Stimulated activated CD4-positive, alpha-beta T cell treated with anti-CD3 and anti-CD28 coated beads, TNF-alpha, amount 100 ng/mL, for 48 hours (primary cell): ENCODE measurements around the gene INSIG1.

ENCODE experiments used
- DNase-seq, 3 donors: peaks; one replicate each; pipeline ENCODE4 v3.0.0-alpha.2; 2020; ENCODE audit warnings: low read depth in 3 of 3

Gene INSIG1

DNA sequence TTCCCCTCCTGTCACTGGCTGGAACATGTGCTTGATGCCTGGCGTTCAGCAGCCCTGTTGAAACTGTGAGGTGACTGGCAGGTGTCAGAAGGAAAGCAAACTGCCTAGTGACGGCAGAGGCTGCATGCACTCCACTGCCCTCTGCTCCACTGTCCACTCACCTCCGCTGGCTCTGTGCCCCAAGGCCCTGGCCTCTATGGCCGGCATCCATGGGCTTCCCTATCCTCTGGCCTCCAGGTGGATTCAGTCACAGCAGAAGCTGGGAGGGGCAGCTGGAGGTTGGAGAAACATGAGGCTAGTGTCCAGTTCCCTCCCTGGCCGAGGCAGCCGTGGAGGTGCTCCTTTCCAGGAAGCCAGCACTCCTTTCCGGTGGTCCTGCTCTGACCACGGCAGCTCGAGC lies 31.2 kb upstream of the INSIG1 start:
- no peak for DNase-seq

DNA sequence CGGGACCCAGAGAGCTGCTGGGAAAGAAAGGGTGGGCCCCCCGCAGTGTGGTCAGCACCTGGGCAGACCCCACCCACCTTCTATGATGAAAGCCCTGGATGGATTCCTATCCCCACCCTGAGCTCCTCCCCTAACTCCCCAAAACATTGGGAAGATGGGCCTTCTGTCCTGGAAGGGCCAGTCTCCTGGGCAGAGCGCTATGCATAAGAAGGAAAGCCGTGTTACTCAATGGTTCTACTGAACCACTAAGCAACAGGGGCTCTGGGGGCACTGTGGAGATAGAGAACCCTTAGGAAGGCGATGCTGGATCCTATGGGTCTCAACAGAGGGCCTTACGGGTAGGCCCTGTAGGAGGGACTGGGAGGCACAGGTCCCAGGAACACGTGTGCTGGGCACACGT lies 30.7 kb upstream of the INSIG1 start:
- DNase-seq = no peak

DNA sequence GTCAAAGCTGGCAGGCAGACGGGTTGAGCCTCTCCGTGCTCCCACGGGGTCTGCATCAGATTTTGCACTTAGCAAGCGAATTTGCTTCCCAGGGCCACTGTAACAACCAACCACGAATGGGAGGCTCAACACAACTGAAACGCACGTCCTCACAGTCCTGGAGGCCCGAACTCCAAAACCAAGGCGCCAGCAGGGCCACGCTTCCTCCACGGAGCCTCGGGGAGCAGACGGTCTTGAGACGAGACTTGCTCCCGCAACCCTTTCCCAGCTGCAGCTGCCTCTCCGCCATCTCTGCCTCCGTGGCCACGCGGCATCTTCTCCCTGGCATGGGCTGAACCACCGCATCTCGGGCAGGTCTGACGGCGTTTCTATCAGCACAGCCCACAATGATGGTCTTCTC lies 30.2 kb upstream of the INSIG1 start:
- no peak for DNase-seq

DNA sequence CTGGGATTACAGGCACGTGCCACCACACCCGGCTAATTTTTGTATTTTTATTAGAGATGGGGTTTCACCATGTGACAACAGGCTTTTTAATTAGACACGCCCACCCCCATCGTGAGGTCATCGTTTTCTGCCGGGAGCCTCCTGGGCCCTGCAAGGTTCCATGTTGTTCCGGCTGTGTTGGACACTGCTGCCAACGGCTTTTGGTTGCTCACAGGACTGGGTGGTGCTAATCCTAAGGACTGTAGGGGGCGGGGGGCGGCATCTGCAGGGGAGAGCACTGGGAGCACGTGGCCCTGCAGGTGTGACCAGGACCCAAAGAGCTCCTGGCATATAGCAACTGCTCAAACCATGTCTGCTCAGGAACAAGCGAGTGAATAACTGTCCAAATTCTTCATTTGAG lies 29.5 kb upstream of the INSIG1 start:
- DNase-seq = no peak

DNA sequence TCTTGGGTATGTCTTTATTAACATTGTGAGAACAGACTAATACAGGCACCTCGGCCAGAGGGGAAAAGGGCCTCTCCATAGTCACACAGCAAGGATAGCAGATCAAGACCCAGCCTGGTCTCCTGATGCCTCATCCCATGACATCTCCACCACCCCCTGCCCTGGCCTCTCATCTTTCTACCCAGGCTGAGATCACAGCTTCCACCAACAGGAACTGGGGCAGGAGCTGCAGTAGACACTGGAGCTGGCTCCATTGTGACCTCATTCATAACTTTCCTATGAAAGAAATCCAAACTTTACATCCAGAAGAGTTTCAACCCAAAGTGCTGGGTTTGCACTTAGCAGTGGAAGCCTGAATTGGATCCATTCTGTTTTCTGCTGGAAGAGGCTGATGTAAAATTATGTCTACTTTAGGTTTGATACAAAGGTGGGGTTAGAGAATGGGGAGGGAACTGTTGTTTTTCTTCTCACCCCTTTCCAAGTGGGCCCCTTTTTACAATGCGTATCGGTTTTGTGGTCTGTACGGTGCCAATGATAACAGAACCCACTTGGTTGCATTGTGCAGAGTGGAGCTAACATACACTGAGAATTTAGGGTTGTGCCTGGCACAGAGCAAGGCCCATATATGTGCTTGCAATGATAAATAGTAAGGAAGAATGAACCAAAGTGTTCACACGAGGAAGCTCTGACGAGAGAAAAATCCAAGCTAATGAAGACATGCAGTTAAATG lies 28.6 kb upstream of the INSIG1 start:
- no peak for DNase-seq

DNA sequence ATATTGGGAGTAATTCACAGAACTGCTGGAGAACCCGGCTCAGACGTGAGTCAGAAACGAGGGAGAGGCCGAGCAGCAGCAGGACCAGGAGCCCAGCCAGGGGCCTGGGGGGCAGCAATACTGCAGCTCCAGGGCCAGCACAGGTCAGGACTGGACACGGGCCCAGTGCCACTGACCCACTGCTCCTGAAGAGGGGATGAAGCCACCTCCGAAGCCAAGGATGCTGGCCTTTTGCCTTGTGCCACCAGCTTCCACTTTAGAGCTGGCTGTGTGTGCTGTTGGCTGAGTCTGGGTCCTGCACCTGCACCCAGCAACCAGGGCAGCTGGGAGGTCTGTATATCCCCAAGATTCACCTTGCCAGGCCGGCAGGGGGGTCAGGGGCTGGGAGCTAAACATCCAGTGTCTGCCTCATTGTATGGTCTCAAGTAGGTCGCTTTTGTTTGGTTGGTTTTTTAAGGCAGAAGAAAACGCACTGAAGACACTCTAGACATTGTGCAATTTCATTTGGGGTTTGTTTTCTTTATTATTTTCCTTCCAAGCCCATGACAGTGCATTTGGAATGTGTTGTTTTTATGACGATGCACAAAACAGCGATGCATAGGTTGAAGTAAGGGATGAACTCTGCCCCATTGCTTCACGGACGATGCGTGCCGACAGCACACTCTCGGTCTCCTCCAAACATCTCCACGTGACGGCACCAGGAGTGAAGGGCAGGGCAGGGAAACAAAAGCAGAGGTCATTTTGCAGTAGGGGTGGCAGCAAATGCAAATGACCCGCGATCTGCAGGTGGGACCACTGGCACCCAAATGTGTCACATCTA lies 27.7 kb upstream of the INSIG1 start:
- DNase-seq = no peak

DNA sequence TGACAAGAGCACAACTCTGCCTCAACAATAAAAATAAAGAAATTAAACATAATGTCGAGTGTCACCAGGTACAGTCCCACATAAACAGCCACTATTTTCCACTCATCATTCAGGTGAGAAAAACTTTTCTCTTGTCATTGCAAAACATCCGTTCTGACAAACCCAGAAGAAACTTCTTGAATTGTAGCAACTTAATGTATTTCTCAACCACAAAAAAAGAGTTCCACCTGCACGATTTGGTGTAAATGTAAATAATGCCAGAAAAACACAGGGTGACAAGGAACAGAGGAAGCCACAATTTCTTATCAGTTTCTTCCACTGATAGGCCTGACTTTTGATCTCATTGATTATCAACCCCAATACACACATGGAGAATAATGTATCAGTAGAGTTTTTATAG lies 26.8 kb upstream of the INSIG1 start:
- DNase-seq = no peak

DNA sequence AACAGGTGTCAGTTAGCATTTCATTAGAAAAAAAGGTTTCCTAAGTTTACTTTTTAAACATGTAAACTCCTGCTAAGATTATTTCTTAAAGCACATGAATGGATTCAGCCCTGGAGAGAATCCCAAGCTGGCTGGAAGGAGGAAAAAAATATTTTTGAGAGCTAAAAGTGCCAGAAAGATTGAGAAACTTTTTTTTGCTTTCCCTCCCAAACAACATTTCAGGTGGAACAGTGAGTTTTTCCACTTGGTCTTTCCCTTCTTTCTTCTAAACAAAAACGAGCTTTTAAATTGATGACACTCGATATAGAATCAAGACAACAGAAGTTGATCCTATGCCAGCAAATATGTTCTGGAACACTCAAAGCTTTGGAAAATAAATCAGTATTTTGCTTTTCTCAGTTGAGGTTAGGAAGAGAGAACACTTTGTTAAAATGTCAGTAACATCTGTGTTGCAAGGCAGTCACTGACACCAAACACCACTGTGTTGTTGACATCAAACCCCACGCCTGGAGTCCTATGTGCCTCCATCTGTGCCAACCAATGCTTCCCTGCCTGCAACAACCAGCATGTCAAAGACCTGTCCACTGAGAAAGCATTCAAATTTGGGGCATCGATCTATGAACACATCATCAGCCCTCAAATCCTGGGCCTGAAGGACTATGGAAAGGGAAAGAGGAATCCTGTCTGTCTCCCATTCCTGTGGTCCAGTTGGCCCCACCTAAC lies 22.9 kb upstream of the INSIG1 start:
- no peak for DNase-seq

DNA sequence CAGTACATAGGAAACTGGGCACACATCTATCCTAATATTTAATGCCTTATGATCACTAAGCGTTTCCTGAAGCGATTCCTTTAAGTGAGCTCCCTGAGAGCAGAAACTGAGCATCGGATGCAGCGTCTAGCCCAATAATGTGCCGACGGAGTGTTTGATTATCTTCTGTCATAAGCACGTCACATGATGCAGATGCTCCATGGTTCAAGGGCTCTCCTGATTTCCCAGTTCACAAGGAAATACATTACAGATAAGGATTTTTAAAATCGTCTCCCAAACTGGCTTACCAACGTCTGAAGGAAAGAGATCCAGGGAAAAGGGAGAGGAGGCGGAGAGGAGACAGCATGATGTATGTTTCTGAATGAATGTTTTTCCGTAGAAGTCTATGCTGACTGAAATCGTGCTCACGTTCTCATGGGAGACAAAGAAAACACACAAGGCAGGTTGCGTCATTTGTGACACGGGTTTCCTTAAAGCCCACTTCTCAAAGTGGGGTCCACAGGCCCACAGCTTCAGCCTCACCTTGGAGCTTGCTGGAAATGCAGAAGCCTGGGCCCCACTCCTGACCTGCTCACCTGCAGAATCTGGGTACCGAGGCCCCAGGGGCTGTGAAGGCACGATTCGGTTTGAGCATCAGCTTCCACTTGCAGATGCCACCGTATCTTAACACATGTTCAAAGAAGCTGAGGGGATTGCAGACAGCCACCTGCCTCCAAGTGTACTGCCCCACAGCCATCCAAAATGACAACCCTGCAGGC lies 21.5 kb upstream of the INSIG1 start:
- no peak for DNase-seq

DNA sequence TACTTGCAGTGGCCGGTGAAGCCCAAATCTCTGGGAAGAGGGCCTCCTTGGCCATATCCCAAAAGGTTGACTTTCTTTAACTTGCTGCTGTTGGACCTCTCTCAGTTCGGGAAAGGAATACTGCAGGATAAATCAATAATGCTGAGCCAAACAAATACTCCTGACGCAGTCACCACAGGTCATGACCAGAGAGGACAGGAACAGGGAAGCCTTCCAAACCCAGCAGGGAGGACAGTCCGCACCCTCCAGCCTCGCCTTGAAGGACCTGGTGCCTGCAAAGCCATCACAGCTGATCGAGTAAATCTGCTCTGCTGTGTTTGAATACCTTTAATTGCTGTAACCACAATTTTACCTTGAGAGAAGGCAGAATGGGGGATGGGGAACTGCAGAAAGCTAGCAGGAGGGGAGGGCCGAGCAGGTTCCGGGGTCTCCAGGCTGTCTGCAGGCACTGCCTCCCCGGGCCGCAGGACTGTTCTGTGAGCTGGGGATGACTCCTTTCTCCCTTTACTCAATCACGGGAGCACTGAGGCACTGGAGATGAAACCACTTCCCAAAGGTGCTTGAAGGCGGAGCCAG lies 20.8 kb upstream of the INSIG1 start:
- no peak for DNase-seq

DNA sequence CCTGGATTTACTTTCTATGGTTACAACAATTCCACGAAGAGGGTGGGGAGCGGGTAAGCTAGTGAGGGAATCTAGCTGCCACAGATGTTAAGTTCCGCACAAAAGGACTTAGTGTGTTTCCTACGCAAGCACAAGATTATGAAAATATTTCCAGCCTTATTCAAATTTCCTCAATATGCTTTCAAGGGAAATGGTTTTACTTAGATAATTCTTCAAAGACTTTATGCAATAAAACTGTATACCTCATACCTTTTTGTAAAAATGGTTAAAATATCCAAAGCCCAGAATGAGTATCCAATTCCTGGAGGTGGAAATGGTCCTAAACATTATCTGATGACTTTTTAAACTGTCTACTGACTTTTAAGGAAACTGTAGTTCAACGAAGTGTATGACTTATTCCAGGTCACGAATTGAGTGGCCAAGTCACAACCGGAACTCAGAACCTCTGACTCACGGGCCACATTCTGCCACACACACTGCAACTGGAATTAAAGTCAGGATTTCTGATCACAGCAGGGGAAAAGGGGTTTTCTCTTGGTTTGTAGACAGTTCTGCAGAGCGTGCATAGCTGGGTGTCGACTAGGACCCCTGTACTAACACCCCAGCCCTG lies 20.2 kb upstream of the INSIG1 start:
- no peak for DNase-seq

DNA sequence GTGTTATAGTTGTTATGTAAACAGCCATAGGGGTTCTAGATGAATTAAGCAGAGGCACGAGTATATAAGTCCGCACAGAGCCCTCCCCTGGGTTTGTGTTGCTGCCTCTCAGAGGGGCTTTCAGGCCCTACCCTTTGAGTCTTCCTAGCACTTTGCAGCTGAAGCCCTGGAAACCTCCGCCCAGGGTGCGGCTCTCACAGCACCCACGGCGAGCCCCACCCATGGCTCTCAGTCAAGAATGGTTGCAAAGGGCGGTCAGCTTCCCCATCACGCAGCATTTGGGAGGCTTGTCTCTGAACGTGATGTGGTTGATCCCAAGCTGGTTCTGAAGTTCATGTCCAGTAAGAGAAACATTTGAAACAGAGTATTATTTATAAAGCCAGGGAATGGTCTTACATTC lies 18.8 kb upstream of the INSIG1 start:
- DNase-seq = no peak

DNA sequence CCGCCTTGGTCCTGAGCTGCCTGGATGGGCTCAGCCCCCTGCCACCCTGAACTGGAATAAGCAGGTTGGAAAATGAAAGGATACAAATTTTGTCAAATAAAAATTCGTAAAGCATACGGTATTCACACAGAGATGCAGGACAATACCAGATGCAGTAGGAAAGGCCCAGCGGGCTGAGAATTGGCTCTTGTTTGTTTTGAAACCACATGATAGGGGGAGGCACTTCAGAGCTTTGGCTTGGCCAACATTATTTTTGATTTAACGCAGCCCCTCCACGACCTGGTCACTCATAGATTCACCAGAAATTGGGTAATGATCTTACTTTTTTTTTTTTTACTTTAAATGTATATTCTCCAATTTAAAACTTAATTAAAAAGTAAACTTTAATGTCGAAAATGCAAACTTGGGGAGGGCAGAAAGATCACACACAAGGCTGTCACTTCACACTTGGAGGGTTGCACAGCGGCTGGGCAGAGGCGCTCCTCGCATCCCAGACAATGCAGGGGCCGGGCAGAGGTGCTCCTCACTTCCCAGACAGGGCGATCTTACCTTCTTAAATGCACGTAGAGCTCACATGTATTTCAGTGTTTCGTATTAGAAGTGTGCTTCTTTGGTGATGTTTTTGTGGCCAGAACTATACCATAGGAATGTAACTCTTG lies 17.8 kb upstream of the INSIG1 start:
- no peak for DNase-seq

DNA sequence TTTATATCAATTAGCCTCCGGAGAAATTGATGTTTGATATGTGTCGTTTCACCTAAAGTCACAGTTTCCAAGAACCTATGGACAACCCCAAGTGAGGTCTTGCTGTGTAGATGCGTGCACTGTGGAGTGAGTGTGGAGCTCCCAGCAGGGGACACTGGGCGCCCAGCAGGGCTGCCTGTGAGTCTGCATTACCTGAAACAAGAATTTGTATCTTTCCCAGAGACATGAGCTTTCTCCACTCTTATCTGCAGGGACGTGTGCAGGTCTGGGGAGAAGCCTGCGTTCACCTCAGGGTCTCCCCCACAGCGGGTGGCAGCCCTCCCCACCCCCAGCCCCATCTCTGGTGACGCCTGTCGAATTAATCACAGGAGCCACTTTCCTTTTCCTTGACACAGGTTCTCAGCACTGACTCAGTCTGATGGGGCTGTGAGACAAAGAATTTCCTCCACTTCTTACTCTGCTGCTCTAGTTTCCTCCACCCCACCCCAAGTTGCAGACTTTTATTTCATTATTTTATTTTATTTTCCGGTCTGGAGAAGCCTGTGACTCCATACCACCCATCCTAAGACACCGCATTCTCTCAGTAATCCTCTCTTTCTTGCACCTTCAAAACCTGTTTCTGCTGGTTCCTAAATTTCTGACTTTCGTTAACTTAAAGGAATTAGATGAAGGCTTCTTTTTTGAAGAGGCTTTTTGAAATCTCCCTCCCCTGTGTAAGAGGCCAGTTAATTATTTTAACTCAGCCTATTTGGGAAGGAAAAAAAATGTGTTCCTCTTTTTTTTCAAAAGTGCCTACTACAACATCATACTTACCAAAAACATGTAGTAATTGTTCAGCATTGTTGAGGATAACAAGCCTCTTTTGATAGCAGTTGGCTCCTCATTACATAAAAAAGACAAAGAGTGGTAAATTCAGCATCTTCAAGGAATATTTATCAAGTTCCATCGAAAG lies 17.0 kb upstream of the INSIG1 start:
- DNase-seq = no peak

DNA sequence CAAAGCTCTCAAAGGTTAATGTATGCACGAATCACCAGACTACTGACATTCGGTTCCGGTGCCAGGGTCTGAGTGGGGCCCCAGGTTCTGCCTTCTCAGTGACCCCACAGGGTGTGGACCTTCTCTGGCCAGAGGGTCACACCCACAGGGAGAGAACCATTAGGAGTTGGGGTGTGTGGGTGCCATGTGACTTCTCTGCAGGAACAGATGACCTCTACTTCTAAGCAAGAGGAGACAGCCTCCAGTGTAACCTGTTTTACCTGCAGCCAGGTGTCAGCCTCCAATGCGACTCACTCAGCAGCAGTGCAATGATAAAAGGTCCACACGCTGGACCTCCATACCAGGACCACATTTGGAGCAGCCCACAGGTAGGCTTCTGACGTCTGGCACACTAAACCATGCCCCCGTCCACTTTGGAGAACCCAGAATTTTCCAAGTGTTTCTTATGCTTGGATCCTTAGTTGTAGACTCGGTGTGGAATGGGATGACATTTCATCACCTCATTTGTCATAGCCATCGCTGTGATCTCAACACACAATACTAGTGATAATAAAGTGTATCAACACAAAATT lies 16.2 kb upstream of the INSIG1 start:
- DNase-seq = no peak

DNA sequence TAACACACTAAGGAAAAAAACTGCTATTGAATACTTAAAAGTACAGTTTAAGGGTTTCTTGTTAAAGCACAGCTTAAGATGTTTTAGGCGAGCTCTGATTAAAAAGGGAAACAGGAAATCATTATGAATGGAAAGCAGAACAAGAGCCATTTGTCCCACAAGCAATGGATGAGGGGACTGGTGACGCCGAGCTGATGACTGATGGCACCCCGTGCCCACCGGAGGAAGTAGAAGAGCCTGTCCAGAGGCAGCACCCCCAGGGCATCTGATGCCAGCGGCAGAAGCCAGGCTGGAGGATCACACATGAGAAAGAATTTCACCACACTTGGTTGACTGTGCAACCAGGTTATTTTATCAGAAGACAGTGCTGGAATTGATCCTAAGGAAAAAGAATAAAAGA lies 15.0 kb upstream of the INSIG1 start:
- no peak for DNase-seq

DNA sequence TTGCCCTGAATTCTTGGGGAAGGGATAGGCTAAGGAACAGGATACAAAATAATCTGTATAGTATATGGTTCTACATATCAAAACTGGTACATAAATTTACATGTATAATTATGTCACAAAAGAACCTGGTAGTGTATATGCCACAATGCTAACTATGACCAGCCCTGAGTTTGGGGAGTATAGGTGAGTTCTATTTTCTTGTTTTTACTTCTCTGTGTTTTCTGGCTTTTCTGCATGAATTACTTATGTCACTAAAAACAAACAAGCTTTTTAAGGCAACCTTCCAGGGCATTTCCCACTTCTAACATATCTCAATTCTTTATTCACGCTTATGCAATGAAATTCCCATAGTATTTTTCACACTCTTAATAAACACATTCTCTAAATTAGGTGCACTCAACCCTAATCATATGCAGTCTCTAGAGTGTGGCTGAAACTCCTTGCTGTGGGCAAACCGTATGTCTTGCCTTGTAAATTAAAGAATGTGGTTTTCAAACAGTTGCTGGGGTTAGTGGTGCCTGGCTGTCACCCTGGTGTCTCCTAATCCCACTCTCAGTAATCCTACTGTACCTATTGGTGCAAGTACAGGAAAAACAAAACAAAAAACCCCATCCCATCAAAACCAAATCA lies 14.0 kb upstream of the INSIG1 start:
- DNase-seq = no peak

DNA sequence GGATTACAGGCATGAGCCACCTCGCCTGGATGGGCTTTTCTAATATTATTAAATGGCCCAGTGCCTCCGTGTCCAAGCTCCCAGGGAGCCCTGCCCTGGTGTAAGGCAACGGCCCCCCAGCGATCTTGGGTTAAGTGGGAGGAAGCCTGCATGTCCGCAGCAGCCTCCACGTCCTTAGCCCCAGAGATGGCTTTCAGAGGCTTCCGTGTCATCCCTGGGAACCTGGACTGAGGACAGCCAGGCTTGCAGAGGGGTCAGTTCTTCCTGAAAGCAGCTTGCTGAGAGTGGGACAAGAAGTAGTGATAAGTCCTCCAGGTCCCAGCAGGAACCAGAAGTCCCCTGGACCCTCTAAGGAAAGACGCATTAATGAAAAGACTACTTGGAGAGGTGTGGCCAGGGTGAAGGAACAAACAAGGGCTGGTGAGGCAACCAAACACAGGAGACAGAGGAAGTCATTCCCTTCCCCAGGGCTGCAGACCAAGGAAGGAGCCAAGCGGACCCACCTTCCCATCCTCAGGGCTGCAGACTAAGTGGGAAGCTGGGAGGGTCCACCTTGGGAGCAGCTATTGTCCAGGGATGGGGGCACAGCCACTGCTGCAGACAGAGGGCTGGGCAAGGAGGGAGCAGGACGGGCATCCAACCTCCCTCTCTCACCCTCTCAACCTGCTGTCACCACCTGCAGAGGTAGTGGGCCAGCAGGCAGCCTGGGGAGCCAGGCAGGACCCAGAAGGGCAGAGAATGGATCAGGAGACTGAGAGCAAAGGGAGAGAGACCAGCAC lies 13.0 kb upstream of the INSIG1 start:
- DNase-seq = no peak
